Stimulated activated CD4-positive, alpha-beta T cell treated with anti-CD3 and anti-CD28 coated beads, Interleukin-12 subunit alpha, Interleukin-12 subunit beta, amount 100 ng/mL, for 48 hours (primary cell): ENCODE measurements around the gene ERN1.
A peak's percentile ranks its signal among the peaks of the same experiment; 100 is the strongest.
"Not testable (repeated sequence)": the region's sequence is repeated elsewhere in the genome, so short reads cannot be mapped to it uniquely, and the experiment has no call there.

Source experiments
- DNase-seq, 3 donors: peaks; one replicate each; pipeline ENCODE4 v3.0.0-alpha.2; 2020; ENCODE audit warnings: low read depth in 2 of 3, low spot score in 1 of 3

Gene ERN1

GRCh38 chr17:64036198-64036922 is 93.6 kb downstream of the ERN1 start:
- DNase-seq, result no peak

- no peak for DNase-seq
These were observed 97.9 kb downstream of the ERN1 start for GRCh38 chr17:64032081-64032480.

DNA sequence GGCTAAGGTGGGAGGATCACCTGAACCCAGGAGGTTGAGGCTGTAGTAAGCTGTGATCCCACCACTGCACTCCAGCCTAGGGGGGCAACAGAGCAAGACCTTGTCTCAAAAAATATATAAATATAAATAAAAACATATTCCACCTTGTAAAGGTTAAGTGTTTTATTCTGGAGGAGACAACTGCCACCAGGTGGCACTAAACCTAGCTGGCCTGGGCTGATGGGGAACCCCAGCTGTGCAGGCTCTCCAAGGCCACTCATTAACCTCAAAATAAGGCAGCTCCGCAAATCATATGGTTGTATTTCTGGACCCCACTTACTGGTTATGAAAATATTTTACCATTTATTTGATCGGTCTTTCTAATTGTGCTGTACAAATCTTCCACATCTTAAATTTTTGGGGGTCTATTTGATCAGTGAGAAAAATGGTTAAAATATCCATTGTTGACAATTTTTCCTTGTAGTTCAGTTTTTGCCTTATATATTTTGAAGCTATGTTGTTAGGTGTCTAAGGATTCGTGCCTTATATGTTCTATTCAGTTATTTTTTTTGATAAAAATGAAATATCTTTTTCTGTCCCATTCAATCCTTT is 101.0 kb downstream of the ERN1 start:
- DNase-seq, result peak; percentile 37 to 73 (median 63)

GRCh38 chr17:64025732-64026294 is 104.1 kb downstream of the ERN1 start:
- peak; percentile 81 to 83 (median 82) for DNase-seq

DNA sequence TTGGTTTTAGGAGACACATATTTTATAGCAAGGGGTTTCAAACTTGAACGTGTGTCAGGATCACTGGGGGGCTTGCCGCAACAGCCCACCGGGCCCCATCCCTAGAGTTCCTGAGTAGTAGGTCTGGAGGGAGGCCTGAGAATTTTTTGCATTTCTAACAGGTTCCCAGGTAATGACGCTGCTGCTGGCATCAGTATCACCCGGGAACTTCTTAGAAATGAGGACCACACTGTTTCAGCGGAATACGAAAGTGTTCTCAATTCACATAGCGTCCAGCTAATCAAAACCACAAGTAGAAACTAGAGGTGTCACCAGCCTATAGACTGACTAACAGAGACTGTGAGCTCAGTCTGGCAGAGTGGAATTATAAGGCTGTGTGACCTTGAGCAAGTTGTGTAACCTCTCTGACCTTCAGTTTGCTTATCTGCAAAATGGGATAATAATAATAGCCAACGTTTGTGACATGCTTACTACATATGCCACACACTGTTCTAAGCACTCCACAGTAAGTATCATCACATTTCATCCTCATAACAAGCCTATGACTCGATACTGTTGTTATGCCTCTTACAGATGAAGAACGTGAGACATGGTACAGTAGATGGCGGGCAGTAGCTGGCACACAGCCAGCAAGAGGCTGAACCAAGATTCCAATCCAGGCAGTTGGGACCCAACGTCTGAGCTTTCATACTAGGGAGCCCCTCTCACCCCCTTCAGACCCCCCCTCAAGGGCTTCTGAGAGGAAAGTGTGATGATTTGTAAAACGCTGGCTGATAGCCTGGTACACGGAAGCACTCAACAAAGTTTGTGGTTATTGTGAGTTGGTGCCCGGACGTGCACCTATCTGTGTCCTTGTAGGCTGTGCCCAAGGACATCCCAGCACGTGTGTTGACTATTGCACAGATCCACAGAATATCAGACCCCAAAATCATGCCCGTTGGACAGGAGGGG is 104.9 kb downstream of the ERN1 start:
- DNase-seq, result no peak

DNA sequence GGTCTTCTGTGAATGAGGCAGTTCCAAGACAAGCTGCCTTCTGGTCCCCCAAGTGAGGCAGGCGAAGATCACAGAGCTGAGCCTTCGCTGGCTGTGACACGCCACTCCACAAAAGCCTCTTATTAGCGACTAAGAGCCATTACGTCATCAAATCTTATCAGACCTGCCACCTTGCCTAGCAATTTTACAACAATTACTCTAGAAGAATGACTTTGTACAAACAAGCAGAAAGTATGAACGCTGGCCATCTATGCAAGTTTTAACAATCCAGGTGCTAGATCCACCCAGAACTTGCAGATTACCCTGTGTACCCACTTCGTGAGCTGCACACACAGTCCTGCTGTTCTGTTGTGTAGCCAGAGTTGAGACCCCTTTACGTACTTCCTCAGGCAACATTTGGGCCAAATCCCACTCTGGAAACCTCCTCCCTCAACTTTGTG is 105.7 kb downstream of the ERN1 start:
- DNase-seq, result no peak

- no peak for DNase-seq
These were observed 107.3 kb downstream of the ERN1 start for GRCh38 chr17:64022611-64023063.

GRCh38 chr17:64020056-64020766 is 109.7 kb downstream of the ERN1 start, which contains the start of gene ICAM2:
ICAM2 (minus strand) TSS chr17:64020633; CDS start chr17:64006691, 13,942 bp downstream.
- peak; percentile 77 to 79 (median 78) for DNase-seq

GRCh38 chr17:64019551-64019961 is 110.4 kb downstream of the ERN1 start:
- DNase-seq, result not testable (repeated sequence)

DNA sequence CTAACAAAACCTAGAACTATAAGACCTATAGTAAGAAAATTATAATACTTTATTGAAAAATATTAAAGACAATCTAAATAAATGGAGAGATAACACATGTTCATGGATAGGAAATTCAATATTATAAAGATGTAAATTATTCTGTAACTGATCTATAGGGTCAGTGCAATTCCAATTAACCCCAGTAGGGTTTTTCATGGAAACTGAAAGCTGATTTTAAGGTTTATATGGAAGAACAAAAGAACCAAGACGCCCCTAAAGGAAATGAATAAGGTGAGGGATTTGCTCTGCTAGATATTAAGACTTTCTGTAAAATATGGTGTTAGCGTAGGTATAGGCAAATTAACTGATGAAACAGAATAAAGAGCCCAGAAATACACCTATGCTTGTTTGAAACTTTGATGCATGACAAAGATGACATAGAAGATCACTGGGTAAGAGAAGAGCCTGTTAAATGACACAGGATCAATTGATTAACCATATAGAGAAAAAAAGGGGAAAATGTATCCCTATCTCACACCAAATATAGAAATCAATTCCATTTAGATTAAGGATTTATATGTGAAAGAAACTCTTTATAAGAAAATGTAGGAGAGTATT is 112.5 kb downstream of the ERN1 start:
- no peak for DNase-seq

- no peak for DNase-seq
These were observed 113.0 kb downstream of the ERN1 start for GRCh38 chr17:64016974-64017373.

- DNase-seq, result no peak
These were observed 113.6 kb downstream of the ERN1 start for GRCh38 chr17:64016231-64016784.

DNA sequence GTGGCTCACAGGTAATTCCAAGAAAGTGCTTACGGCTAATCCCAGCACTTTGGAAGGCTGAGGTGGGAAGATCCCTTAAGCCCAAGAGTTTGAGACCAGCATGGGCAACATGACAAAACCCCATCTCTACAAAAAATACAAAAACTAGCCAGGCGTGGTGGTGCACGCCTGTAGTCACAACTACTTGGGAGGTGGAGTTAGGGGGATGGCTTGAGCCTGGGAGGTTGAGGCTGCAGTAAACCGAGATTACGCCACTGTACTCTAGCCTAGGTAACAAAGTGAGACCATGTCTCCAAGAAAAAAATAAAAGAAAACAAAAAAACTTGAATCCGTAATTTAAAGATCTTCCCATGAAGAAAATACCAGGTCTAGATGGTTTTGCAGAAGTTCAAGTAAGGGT is 114.5 kb downstream of the ERN1 start:
- DNase-seq, result no peak

- DNase-seq, result no peak
These were observed 120.2 kb downstream of the ERN1 start for GRCh38 chr17:64009571-64010402.

- no peak for DNase-seq
These were observed 121.1 kb downstream of the ERN1 start for GRCh38 chr17:64008830-64009229.

DNA sequence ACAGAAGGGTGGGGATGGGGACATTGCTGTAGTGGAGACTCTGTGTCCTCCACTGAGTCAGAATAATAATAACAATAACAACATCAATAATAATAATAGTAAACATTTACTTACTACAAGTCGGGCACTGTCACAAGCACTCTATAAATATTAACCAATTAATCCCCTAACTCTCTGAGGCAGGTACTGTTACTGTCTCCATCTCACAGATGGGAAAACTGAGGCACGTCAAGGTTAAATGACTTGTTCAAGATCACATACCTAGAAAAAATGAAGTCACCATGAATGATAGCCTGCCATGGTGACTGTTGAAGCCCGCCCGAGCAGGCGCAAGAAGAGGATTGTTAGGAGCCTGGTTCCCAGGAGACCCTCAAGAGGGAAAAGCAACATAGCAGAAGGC is 121.6 kb downstream of the ERN1 start:
- no peak for DNase-seq

DNA sequence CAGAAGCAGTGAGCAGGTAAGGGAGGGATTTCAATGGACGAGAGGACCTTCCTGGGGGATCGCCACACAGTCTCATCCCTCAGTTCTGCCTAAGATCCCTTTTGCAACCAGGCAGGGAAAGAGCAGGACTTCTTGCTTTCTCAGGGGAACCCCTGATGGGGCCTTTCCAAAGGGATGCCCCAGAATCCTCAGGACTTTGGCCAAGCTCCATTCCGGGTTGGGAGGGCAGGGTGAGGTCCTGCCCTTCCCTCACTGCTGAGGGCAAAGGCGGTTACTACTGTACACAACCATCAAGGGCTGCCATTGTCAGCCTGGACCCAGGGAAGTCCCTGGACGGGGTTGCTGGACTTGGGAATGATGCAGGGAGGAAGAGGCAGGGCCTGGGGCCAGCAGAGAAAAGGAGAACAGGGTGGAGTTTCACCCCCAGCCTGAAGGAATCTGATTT is 122.1 kb downstream of the ERN1 start:
- no peak for DNase-seq

- DNase-seq, result not testable (repeated sequence)
These were observed 122.7 kb downstream of the ERN1 start for GRCh38 chr17:64007089-64007837.
